Neural progenitor cell (in vitro differentiated cells): ENCODE measurements around the gene LMBR1L.

Source experiments
- EZH2 ChIP-seq: fragments of 200-600 bp; sonication (generic); IDR thresholded peaks from 2 replicates; pipeline ENCODE4 v1.6.1; 2017; ENCODE audit warnings: antibody characterized with exemption, mild to moderate bottlenecking, moderate library complexity
- EZH2phosphoT487 ChIP-seq: fragments of 200-600 bp; sonication (generic); IDR thresholded peaks from 2 replicates; pipeline ENCODE4 v1.6.1; 2017; ENCODE audit warnings: antibody characterized with exemption
- TF ChIP-seq, protein P1 (sequence below): fragments of 200-600 bp; sonication (generic); IDR thresholded peaks from 2 replicates; pipeline ENCODE4 v1.5.1; 2017; ENCODE audit warnings: antibody characterized with exemption, mild to moderate bottlenecking

DNA sequence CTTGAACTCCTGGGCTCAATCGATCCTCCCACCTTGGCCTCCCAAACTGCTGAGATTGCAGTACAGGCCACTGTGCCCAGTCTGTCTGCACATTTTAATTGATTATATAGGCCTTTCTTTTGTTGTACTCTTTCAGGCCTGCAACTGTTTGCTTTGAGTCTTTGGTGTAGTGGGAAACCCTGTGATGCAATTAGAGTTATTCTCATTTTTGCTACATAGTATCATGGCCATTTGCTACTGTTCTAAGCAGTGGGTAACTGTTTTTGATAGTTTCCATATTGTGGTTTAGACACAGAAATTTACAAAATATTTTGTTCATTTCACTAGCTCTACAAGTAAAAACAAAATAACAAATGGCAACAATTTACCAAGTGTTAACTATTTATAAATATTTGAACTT is 26.8 kb upstream of the LMBR1L start:
- TF ChIP-seq, protein P1, sequence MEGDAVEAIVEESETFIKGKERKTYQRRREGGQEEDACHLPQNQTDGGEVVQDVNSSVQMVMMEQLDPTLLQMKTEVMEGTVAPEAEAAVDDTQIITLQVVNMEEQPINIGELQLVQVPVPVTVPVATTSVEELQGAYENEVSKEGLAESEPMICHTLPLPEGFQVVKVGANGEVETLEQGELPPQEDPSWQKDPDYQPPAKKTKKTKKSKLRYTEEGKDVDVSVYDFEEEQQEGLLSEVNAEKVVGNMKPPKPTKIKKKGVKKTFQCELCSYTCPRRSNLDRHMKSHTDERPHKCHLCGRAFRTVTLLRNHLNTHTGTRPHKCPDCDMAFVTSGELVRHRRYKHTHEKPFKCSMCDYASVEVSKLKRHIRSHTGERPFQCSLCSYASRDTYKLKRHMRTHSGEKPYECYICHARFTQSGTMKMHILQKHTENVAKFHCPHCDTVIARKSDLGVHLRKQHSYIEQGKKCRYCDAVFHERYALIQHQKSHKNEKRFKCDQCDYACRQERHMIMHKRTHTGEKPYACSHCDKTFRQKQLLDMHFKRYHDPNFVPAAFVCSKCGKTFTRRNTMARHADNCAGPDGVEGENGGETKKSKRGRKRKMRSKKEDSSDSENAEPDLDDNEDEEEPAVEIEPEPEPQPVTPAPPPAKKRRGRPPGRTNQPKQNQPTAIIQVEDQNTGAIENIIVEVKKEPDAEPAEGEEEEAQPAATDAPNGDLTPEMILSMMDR = no peak
- TF ChIP-seq EZH2 = no peak
- no peak for TF ChIP-seq EZH2phosphoT487
